HG03439 (cell line): ENCODE data around the gene SELENOO.

Source experiments
- ATAC-seq: cut with Tn5 transposase; IDR thresholded peaks from one replicate; pipeline ENCODE4 v1.9.1; 2021; ENCODE audit warnings: mild to moderate bottlenecking, moderate library complexity; ENCODE audit not compliant: unreplicated experiment

SELENOO gene

DNA sequence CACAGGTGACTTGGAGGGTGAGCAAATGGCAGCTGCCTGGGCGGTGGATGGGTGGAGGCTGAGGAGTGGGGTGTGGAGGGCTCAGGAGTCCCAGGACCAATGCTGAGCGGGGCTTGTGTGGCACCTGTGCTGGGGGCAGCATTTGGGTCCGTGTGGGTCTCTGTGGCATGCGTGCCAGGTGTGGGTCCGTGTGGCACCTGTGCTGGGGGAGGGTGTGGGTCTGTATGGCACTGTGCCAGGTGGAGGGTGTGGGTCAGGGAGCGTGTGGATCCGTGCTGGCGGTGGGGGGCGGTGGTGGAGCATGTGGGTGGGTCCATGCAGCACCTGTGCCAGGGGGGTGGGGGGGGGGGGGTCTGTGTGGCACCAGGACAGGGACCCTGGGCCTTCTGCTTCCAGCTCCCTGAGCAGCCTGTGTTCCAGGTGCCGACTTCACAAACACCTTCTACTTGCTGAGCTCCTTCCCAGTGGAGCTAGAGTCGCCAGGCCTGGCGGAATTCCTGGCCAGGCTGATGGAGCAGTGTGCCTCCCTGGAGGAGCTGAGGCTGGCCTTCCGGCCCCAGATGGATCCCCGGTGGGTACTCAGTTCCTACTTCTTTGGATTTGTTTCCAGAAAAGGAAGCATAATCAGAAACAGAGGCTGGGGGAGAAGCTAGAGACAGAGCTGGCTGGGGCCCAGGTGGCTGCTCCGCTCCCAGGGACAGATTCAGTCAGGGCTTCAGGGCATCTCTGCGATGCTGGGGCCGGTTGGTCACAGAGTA, 14.7 kb downstream of the SELENOO start:
- no peak for ATAC-seq

DNA sequence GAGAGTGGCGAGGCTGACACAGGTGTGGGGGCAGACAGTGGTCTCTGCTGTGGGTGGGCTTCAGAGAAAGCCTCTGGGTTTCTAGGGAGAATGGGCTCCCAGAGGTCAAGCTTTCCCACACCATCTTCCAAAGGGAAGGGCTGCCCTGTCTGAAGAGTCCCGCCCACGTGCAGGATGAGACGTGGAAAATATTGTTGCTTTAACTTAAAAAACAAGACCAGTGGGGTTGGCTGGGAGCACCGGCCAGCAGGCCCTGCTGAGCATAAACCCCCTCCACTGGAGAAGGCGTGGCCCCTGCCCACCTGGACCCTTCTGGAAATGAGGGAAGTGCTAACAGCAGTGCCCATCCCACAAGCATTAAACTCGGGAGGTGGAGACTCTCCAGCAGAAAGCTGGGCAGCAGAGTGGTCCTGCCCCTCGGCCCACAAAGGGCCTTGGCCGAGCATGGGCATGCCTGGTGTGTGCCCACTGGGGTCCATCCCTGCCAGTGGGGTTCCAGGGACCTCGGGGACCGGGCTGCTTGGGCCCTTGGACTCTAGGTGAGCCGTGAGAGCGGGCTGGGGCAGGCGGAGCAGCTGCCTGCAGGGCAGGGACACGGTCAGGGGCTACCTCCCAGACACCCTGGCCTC, 15.4 kb downstream of the SELENOO start:
- ATAC-seq, result no peak

DNA sequence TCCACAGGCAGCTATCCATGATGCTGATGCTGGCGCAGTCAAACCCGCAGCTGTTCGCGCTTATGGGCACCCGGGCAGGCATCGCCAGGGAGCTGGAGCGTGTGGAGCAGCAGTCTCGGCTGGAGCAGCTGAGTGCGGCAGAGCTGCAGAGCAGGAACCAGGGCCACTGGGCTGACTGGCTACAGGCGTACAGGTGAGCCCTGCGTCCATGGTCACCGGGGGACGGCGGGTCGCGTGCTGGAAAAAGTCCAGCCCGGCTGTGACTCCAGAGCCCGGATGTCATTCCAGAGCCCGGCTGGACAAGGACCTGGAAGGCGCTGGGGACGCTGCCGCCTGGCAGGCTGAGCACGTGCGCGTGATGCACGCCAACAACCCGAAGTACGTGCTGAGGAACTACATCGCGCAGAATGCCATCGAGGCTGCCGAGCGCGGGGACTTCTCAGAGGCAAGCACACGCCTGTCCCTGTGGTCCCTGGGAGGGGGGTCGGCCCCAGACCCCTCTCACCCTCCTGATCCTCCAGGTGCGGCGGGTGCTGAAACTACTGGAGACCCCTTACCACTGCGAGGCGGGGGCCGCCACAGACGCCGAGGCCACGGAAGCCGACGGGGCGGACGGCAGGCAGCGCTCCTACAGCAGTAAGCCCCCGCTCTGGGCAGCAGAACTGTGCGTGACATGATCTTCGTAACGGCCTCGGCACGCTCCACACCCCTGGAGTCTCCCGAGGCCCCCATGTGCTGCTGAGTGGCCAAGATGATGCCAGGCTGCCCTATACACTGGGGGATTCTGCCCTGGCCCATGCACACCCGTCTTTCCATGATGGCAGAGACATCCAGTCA, 16.1 kb downstream of the SELENOO start:
- no peak for ATAC-seq

DNA sequence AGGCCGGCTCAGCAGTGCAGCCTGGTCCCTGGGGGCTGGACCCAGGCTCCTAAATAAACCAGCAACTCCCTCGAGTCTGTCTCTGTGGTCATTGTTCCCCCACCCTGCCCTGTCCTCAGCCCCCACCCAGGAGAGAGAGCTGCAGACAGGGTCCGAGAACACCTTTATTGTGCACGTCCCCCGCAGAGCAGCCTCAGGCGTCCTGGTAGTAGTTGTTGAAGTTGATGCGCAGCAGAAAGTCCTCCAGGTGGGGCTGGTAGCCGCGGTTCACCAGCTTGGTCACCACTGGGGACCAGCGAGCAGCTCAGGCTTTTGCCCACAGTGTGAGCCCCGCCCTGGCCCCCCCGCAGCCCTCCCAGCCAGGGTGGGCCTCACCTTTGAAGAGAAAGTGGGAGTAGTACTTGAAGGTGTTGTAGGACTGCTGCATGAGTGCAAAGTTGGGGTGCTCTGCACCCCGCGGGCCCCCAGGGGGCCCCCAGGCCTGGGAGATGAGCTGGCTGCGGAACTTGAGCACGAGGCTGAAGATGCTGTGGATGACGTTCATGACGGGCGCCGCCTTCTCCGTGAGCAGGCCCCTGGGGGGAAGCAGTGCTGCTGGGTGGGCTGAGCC, 16.8 kb downstream of the SELENOO start:
- no peak for ATAC-seq

DNA sequence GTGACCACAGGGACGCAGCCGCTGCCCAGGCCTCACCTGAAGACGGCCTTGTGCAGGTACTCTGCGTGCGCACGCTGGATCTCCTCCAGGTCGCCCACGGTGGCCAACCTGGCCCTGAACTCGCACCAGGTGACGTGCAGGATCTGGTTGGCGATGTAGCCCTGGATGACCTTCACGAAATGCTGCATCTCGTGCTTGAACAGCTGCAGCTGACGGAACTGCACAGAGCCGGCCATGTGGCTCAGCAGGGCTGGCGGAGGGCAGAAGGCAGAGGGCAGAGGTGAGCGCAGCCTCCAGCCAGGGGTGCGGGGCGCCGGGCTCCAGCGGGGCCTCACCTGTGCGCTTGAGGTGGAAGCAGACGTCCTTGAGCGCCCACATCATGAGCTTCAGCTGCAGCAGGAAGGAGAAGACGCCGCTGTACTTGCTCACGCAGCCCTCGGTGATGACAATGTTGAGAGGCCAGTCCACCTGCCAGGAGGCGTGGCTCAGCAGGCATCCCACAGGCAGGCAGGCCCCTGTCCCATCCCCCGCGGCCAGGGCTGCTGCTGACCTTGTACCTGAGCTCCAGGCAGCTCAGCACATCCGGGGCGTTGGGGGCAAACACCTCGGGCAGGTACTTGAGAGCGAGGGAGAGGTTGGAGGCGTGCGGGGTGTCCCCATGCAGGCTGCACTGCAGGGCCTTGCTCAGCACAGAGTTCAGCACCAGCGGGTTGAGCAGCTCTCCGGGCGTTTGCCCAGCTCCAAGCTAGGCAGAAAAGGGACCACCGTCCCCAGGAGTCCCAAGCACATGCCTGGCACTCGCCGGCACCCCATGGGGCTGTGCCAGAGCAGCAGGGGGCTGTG, 17.6 kb downstream of the SELENOO start:
- no peak for ATAC-seq

DNA sequence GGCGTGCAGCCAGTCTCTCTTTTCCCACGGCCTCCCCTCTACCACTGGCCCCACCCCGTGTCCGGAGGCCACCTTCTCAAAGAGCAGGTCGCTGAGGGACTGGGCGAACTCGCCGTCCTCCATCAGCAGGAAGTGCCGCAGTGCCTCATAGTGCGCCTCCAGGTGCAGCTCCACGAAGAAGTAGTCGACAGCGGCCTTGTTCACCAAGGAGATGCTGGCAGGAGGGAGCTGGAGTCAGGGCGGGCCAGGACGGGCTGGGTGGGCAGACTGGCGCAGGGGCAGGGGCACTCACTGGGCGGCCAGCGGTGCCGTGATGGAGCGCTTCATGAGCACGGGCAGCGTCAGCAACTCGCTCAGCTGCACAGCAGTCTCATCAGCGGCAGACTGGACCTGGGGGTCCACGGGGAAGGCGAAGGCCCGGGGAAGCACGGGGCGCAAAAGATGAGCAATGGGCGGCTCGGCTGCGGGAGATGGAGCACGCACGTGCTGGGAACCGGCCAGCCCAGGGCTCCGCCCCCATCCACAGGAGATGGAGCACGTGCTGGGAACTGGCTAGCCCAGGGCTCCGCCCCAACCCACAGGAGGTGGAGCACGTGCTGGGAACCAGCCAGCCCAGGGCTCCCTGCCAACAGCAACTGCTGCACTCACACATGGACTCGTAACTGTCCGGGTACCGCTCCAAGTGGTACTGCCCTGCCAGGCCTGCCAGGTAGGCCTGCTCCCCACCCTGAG, 18.4 kb downstream of the SELENOO start:
- no peak for ATAC-seq

DNA sequence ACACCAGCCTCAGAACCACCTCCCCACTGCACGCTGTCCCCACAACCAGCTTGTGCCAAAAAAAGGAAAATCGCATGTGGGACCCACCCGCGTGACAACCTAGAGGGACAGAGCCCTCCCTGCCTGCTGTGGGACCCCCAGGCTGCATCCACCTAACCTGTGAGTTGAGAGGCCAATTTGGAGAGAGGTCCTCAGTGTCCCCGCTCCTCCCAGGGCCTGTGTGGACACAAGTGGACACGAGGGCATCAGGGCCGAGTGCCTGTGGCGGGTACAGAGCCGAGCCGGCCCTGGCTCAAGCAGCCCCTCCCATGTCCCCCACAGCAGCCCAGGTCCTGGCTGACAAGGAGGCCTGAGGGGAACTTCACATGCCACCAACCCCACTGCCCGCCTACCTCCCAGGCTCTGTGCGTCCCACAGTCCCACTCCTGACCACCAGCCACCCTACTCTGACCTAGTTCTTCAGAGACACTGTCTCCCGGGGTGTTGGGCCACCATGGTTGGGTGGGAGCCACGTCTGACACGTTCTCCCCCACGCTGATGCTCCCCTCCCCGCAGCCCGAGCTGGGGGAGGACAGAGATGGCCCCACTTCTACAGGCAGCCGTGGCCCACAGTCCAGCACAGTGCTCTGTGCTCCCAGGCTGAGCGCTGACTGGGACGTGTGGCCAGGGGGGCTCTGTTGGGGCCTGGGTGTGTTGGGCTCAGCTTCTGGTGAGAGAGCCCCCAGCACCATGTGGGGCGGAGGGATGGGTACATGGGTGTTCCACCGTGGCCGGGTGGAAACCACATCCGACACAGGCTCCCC, 19.2 kb downstream of the SELENOO start:
- ATAC-seq, result no peak

DNA sequence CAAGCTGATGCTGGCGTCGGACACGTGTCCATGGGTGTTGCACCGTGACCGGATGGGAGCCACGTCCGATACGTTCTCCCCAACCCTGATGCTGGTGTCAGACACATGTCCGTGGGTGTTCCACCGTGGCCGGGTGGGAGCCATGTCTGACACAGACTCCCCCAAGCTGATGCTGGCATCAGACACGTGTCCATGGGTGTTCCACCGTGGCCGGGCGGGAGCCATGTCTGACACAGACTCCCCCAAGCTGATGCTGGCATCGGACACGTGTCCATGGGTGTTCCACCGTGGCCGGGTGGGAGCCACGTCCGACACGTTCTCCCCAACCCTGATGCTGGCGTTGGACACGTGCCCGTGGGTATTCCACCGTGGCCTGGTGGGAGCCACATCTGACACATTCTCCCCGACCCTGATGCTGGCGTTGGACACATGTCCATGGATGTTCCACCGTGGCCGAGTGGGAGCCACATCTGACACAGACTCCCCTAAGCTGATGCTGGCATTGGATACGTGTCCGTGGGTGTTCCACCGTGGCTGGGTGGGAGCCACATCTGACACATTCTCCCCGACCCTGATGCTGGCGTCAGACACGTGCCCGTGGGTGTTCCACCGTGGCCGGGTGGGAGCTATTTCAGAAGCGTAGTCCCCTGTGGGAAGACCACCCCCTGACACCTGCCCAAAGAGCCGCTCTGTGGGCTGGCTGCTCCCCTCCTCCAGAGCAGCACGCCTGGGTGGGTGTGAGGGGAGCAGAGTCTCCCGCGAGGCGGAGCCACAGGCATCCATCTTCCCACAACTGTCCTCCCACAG, 20.0 kb downstream of the SELENOO start:
- ATAC-seq, result no peak

DNA sequence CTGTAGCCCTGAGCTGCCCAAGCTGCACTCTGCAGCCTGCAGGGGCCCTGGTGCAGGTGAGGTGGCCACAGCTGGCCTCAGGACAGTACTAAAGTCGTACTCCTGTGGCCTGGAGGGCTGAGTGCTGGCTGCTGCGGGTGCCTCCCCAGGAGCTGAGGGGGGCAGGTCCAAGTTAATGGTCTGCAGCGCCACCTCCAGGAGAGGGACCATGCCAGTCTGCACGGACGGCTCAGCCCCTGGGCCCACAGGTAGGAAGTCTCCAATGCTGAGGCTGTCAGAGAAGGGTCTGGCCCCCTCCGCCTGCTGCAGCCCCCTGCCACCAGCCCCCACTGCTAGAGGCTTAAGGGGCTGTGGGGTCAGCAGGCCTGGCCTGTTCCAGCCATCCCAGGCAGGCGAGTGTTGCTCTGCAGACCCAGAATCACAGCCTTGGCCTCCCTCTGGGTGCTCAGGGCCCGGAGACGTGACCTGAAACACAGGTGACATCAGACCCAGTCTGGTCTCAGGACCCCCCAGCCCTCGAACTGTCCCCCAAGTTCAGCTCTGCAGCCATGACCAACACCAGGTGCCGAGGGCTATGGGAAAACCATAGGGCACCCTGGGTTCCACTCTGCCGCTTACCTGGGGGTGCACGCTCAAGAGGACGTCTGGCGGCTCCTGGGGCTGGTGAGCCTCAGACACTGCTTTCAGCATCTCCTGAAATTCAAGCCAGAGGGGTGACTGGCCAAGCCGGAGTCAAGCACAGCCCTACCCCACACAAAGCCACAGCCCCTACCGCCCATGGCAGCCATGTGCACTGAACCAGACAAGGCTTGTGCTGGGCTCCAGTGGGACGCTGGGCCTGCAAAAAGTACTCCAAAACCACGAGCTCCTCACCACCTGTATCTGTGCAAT, 20.8 kb downstream of the SELENOO start:
- no peak for ATAC-seq

DNA sequence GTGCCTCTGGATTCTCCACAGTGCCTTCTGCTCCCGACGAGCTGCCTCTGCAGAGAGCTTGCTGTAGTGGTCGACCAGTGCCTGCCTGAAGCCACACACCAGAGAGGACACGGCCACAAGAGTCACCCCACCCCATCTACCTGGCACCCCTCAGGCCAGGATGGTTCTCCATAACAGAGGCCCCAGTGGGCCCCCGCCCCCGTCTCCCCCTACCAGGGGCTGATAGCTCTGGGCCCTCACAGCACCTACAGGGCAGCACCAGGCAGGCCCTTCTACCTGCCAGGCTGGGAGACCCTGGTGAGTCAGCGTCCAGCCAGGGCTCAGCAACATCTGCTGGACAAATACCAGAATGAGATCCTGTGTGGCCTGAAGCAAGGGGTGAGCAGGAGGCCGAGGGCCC, 21.7 kb downstream of the SELENOO start:
- ATAC-seq, result no peak

DNA sequence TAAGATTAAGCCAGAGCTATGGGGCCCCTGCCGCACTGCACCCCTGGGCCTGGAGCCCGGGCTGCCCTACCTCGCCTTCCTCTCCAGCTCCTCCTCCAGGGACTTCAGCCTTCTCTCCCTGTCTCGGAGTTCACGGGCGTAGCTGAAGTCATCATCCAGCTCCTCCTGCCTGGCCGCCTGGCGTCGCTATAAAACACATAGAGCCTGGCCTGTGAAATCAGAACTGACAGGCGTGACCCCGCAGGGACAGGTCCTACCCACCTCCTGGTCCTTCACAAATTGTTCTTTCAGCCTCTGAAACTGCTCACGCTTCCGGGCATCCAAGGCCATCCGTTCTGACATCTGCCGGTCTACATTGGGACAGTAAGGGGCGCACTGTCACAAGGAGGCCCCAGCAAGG, 23.3 kb downstream of the SELENOO start:
- ATAC-seq, result no peak

DNA sequence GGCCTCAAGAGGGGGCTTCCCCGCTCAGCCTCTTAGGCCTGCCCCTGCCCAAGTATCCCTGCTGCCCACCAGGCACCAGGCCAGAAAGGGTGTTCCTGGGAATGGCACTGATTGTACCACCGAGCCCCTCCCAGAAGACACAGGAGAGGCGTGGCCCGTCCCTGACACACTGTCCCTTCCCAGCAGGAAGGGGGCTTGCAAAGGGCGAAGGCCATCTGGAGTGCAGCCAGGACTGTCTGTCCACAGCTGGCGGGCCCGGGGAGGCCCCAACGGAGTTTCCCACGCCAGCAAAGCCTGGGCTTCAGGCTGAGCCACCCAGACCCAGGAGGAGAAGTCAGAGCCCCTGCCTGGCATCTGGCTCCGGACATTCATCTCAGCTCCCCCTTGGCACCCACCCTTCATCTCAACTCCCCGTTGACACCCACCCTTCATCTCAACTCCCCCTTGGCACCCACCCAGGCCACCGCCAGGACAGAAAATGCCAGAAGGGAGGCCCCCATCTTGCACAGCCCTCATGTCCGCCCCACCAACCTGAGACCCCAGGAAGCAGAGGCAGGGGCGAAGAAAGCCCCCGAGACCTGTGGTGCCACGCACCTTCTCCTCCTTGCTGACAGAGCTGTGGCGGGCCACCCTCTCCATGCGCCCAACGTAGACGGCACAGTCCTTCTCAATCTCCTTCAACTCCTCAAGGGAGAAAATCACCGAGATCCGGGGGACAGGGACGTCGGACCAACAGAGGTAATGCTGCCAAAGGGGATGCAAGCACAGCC, 24.6 kb downstream of the SELENOO start:
- ATAC-seq, result no peak

DNA sequence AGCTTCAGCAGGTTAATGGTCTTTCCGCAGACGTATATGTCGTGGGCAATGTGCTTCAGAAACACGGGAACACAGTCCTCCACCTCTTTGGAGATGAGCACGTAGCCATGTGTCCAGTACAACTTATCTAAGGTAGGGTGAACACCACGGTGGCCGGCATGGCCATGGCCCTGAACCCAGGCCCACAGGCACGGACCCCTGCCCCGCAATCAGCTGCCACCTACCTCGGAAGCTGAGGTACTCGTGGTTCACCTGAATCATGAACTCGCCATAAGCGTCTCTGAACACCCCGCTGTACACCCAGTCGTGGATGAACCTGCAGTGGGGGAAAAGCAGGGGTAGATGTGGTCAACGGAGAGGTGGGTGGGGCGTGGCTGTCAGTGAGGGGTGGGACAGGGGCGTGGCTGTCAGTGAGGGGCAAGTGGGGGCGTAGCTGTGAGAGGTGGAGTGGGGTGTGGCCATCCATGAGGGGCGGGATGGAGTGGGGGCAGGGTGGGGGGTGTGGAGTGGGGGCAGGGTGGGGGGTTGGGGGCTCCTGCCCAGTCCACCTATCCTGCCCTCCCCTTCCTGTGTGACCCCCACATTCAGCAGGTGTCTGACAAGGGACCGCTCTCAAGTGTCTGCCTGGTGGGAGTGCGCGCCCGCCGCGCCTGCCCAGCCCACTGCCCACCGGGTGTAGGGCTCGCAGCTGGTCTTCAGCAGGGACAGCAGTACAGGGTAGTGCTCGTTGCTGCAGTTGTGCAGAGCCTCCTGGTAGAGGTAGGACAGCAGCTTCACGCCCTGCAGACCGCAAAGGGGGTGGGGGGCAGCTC, 25.5 kb downstream of the SELENOO start:
- no peak for ATAC-seq

DNA sequence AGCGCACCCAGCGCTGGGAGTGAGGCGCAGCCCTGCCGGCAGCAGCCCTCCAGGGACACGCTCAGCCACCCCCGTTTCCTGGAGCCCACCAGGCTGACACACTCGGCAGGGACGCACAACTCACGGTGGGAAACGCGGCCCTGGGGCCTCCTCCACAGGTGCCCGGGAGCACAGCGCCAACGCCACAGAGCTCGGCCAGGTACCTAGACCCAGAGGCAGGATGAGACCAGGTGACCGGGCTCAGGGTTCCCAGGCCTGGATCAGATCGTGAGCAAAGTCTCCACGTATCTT, 26.0 kb downstream of the SELENOO start:
- no peak for ATAC-seq

DNA sequence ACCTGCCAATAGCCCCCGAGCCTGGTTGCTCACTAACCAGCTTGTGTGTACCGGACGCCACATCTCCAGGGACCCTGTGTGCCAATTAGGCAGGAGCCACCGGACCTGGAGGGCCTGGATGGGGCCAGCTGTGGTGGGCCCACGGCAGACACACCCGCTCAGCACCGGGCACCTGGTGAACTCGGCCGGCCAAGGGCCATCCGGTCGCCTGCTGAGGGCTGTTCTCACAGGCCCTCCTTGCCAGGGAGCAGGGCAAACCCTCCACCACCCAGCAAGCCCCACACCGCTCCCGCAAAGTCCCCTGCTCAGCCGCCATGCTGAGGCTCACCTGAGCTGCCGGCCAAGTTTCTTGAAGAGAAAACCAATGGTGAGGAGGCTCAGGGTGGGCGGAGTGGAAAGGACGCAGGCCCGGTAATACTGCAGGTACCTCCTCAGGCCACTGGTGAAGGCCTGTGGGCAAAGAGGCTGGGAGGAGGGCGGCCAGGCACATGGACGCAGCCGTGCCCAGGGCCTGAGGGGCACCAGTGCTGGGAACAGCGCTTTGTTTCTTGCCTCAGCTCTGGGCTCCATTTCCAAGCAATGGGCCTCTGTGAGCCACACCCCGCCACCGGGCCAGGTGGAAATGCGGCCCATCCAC, 26.9 kb downstream of the SELENOO start:
- no peak for ATAC-seq
